ENCODE data around the gene APBB2.
"Not testable (repeated sequence)": the region's sequence is repeated elsewhere in the genome, so short reads cannot be mapped to it uniquely, and the experiment has no call there.

APBB2 gene

DNA sequence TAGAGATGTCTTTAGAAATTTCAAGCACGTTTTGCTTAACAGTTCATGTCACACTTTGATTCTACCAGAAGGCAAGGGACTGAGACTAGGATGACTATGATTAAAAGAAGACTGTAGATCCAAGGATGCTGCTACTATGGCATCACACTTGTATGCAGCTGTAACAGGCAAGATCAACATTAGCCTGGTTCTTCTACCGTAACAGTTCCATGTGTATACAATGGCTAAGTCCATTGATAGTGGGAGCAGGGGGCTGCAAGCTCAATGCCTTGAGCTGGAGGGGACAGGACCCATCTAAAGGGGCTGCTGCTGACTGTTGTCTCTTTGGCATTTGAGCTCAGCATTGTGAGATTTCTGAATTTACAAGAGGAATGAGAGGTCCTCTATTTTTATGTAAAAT, 212.0 kb downstream of the APBB2 start:
- DNase-seq: no peak

DNA sequence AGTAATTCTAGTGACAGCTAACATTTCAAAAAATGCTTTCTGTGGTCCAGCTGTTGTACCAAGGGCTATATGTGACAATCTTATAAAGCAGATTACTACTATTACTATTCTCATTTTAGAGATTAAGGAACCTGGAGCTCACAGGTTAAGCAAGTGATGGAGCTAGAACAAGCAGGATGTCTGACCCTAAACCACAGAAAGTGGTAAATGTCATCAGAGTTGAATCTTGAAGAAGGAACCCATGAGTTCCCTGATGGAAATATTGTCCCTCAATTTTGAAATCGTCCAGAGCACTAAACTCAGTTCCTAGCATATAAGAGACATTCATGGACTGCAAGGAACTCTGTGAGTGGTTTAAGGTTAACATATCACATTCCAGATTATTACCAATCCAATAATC, 214.0 kb downstream of the APBB2 start:
- DNase-seq: no peak

DNA sequence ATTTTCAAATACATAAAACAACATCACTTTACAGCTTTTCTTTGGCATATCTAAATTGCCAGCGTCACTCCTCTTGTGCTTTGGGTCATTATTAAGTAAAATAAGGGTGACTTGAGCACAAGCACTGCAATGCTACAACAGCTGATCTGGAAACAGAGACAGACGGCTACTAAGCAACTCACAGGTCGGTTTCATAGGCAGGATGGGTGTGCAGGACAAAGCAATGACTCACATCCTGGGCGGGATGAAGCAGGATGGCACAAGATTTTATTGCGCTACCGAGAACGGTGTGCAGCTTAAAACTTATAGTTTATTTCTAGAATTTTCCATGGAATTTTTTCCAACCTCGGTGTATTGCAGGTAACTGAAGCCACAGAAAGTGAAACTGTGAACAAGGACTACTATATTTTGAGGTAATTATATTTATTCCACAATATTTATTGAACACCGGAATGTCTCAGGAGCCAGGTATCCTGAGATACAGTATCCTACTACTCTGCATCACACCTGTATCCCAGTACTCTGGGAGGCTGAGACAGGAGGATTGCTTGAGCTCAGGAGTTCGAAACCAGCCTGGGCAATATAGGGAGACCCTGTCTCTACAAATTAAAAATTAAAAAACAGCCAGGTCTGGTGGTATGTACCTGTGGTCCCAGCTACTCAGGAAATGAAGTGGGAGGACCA, 215.5 kb downstream of the APBB2 start:
- no peak for DNase-seq

DNA sequence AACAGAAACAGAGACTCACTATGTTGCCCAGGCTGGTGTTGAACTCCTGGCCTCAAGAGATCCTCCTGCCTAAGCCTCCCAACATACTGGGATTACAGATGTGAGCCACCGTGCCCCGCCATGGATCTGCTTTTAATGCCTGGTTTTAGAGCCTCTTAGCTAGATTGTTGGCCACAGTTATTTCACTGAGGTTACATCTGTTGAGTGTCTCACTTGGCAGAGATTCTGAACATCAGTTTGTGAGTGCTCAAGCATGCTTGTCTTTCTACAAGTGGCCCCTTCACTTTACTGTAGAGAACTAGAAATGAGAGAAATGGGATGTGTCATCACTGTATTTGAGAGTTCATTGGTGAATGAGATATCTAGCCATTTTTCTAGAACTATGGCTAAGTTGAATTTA, 218.5 kb downstream of the APBB2 start:
- DNase-seq: no peak

DNA sequence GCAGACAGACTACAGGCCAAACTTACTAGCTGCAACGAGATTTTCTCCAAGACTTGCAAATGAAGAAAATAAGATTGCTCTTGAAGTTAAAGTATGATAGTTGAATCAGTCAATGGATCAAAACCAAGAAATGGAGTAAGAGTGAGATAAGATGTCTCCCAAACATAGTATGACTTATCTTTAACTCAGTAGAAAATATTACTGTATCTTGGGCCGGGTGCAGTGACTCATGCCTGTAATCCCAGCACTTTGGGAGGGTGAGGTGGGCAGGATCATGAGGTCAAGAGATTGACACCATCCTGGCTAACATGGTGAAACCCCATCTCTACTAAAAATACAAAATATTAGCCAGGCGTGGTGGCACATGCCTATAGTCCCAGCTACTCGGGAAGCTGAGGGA, 220.0 kb downstream of the APBB2 start:
- DNase-seq: not testable (repeated sequence)

DNA sequence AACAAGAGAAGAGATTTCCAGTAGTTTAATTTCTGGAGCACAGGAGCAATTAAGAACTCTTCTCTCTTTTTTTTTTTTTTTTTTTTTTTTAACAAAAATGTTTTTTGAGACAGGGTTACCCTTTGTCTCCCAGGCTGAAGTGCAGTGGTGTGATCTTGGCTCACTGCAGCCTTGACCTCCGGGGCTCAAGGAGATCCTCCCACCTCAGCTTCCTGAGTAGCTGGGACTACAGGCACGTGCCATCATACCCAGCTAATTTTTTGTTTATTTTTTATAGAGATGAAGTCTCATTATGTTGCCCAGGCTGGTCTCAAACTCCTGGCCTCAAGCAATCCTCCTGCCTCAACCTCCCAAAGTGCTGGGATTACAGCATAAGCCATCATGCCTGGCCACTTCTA, 221.0 kb downstream of the APBB2 start:
- not testable (repeated sequence) for DNase-seq

DNA sequence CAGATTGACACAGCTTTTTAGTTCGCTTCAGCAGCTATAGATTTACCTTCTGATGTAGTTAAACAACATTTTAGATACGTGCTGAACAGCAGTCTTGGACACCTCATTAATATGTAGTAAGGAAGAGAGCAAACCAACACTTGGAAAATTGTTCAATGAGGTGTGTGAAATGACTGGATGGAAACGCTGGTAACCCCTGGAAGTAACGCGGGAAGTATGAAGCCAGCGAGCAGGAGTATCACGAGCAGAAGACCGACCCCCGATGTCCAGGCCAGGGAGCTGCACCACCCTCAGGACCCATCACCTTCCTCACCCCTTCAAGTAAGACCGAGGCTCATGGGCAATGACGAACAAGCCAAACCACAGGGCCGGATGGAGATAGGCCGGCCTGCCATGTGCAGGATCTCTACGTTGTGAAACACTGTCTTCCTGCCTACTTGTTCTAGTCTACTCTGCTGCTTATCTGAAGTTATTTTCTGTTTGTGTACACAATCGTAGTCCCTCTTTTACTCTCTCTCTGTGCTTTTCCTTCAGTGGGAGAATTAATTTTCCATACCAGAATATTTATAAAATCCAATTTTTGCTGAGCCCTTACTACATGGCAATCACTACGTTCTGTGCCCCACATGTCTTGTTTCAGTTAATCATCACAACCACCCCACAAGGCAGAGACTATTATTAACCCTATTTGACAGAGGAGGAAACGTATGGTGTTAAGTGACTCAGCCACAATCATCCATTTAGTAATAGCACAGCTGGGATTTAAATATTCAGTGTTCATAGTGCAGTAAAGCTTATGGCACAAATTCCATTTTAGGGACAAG, 221.7 kb downstream of the APBB2 start:
- no peak for DNase-seq

DNA sequence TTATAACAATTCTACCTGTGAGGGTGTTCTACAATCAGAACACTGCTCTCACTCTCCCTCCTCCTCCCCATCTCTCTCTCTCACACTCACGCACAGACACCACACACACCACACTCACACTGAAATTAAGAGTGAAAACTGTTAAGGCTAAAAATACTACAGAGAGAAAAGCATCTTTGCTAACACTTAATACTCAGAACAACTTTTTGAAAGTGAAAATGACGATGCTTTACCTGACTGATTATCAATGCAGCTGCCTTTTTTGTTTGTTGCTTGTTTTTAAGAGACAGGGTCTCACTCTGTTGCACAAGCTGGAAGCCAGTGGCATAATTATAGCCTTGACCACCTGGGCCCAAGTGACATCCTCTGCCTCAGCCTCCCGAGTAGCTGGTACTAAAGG, 222.4 kb downstream of the APBB2 start:
- DNase-seq: no peak

DNA sequence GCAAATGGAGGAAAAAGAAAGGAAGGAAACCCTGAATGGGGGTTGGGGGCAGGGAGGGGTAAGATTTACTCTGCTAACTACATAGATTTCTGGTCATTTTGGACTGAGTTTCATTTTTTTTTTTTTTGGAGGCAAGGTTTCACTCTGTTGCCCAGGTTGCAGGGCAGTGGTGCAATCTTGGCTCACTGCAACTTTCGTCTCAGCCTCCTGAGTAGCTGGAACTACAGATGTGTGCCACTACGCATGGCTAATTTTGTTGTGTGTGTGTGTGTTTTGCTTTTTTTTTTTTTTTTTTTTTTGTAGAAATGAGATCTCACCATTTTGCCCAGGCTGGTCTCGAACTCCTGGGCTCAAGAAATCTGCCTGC, 223.5 kb downstream of the APBB2 start:
- no peak for DNase-seq

DNA sequence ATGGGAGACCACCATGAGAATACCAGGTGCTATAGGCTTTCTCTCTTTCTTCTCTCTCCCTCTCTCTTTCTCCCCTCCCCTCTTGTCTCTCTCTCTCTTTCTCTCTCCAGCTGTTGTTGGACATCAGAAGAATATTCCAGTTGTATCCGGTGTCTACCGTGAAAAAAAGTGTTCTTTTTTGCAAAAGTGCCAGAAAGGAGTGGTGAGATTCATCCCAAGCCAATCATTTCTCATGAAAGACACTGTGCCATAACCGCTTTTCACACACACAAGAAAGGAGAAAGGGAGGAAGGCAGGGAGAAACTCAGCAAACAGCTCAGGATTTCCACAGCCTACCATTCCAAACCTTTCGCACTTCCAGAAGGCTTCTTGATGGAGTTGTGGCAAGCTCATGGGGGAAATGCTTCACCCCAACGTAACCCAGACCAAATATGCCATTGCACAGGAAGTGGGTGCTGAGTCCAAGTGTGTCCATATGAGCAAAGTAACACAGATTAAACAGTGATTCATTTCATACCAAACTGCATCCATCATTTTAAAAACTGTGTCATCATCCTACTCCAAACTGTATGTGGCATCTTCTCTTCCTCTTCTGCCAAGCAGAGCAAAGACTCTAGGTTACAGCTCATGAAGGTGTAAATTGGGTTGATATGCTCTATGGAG, 224.0 kb downstream of the APBB2 start:
- no peak for DNase-seq

DNA sequence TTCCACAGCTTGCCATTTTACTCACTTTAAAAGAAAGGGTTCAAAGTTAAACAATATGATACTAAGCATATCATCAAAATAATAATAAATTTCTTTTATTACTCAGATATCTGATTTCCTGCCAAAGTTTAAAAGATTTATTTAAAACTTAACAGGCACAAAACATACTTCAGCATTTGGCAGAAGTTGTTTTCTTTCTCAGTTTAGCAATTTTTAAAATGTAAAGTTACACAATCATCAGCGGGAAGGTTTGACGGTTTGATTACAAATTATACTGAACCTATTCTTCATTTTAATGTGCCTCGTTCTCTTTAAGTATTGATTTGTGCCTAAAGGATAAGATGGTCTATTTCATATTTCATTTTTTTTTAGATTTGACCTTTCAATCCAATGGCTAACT, 227.2 kb downstream of the APBB2 start:
- no peak for DNase-seq

DNA sequence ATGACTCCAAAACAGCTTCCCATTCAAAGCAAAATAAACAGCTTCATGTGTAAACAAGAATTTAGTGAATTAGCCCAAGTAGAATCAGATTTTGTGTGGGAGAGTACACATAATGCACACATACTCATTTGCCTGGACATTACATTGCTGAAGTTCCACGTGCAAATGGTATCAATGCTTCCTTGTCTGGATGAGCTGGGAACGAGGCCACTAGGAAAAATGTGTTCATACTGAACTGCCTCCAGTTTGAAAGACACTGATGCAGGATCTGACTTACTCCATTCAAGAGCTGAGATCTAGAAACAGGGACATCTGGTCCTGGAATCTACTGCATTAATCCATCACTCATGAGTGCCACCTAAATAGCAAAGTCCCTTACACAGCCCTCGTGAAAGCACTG, 228.0 kb downstream of the APBB2 start:
- no peak for DNase-seq

DNA sequence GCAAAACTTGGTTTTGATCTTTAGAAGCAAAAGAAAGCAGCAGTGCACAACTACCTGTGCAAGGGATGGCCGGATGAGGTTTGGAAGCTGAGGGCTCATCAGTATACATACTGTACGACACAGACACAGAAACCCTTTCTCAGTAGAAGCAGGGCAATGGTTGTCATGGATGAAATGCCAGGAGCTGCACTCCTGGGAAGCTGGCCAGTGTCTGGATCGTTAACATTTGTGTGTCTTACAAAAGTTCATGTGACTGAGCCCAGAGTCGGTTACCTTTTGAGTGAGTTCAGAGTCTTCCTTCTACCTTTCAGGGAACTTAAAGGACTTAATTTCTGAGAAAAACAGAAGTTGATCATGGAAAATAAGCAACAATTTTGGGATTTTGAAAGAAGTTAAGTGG, 230.3 kb downstream of the APBB2 start:
- no peak for DNase-seq

DNA sequence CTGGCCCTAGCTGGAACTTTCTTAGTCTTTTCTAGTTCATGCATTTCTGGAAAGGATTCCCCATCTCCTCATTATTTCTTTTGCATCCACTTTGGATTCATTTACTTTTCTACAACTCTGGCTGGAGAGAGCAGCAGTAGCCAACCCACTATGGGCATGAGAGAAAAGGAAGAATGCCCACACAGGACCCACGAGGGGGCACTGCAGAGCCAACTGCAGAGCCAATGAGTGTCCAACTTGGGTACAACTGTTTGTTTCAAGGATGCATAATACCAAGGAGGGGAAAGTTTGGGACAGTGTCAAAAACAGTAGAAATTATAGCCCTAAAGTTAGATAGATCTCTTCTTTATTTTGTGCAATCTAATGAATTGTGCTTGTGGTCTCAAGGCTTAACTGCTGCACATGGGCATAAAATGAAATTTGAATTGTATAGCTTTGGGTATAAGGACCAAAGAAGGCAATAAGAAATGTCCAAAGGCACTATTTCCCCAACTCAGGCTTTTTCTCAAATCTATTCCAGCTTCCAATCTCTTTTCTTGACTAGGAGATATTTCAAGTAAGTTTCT, 233.9 kb downstream of the APBB2 start:
- DNase-seq: peak; percentile 7

DNA sequence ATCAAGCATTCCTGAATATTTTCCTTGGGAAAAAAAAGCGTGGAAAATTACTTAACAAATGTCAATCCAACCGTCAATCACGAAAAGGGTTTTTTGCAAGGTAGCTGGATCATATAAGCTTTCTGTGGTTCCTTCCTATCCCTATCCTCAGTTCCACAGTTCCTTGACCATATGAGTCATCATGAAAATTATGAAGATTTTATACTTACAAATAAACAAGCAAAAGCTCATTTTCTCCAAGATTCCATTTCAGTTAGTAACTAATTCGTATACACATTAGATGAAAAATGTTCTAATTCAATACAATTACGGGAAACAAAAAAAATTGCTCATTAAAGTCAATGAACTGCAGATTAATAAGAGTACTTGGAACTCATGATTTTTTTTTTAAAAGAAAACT, 235.8 kb downstream of the APBB2 start:
- DNase-seq: no peak

DNA sequence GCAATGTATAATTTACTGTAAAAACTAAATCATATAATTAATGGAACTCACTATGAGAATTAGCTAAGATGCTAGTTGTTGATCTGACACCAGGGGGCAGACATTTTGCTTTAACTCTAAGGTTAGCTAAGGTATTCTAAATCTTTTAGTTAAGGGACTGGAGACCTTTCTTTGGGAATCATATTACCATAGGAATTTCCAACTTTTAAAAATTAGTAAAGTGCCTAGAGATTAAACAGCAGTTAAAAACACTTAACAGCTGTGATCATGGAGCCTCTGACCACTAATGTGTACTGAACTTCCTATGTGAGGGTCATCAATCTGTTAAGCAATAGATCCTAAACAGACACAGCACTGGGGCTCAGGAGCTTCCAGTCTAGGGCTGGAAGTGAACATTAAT, 238.0 kb downstream of the APBB2 start:
- peak; percentile 26 for DNase-seq

DNA sequence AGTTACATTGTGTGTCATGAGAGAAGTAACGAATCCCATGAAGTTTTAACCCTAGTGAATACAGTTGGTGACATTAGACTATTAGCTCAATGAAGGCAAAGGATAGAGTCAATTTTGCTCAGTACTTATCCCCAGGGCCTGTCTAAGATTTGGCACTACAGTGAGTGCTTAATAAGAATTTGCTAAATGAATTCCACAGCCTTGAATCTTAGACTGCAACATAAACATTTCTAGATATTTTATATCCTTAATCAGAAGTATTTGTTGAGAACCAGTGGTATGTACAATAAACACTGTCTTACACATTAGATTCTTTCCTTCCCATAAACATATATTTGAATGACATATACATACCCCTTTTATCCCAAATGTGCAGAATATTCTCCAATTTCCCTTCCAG, 241.6 kb downstream of the APBB2 start:
- DNase-seq: no peak

DNA sequence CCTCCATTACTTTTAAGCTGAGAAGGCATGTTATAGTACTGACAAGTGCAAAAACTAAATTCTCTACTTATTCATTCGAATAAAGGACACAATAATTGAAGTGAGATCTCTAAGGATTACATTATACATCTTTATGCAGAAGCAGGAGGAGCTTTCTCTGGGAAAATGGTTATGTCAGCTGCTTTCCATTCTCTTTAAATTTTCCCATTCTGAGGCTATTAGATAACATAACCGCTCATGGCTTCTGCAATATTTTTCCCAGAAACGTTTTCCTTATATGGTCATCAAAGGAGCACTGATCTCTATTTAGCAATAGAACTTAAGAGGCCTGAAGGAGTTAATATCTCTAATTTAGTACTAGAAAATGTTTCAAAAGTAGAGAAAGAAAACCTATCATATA, 243.0 kb downstream of the APBB2 start:
- no peak for DNase-seq

DNA sequence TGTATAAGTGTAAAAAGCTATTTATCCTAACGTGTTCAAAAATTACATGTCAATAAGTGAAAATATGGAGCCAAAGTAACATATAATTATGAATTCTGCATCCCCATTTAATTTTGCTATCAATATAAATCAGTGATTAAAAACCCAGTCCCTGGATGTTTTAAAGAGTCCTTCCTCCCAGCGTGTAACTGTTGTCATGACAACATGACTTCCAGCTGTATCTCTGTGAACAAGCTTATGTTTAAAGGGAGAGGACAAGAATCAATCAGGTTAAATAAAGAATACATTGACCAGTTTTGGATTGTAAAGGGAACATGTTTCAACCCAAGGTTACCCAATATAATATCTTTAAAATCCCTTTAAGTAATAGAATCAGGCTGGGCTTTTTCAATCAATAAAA, 244.8 kb downstream of the APBB2 start:
- peak; percentile 4 for DNase-seq

DNA sequence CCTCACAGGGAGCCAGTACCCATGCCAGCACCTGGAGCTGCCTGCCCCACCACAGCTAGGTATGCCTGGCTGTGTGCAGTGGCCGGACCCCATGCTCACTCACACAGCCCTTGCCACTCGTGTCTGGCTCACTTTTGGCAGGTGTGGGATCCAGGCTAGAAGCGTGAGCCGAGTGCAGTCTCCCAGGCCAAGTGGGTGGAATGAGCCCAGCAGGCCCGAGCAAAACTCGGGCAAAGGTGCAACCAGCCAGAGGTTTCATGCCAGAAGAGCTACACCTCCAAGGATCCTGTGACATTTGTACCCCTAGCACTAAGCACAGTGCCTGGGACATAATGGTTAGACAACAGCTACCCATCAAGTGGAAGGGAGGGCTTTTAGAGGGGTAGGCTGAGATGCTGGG, 246.8 kb downstream of the APBB2 start:
- no peak for DNase-seq

DNA sequence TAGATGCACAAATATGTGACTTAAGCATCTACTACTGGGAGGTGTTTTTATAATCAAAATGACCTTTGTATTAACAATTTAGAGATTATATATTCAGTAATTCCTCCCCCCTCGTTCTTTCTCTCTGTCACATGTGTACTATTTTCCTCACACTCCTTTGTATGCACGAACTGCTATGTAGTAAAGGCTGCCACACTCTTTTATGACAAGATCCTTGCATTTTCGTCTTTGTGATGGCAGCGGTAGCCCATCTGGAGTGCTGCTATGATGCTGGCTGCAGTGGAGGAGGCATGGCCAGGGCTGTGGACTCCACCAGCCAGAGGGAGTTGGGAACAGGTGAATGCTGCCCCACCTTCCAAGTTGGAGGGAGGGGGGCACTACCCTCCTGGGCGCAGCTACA, 248.3 kb downstream of the APBB2 start:
- no peak for DNase-seq

DNA sequence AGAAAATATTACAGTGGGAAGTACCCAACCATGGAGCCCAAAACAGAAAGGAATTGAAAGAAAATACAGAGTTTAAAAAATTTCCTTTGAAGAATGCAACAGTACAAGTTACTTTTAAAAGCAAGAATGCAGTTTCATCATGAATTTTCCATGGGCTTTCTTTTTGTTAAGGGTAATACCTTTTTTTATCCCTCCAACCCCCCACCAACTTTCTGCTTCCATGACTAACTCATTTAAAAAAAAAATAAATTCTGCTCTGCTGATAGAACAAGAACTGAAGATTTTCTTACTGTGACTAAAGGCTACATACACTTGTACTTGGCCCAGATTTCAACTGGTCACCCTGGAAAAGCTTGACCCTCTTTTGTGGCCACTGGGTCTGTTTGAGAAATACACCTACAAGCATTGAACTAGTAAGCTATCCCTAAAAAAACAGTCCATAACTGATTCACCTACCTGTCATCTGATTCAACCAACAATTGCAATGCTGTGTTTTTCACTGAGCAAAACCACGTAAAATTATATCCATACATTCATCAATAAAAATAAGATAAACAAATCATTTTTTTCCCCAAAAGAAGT, 250.4 kb downstream of the APBB2 start:
- DNase-seq: no peak

DNA sequence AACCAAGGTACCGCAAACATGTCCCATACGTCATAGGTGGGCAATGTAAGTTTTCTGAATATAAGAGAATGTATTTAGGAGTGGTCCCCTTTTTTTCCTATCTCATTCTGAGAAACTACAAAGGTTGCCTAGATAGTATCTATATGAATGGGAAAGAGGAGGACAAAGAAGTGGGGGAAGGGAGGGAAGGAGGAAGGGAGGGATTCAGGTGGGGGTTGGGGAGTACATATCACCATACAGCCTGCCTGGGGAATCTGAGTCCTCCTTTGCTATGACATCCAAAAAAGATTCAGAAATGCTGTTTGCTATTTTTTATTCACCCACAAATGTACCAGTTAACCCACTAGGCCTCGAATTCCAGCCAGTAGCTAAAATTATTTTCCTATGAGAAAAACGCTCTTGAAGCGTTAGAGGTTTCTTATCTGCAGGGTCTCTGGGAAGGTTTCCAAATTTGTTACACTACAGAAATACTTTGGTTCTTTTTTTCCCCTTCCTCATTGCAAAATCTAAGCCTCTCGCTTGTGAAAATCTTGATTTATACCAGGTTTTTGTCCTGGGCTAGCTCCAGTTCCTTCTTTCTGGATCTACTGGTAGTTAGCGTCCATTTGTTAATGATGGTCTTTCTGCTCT, 251.7 kb downstream of the APBB2 start:
- DNase-seq: no peak

Data from NCI-H748 treated with DMSO at 0.1 percent for 48 hours (cell line).